Cerebellar cortex (tissue), 1 donor: ENCODE results near the gene GGNBP2.
A peak's percentile ranks its signal among the peaks of the same experiment; 100 is the strongest.
"Not testable (repeated sequence)": the region's sequence is repeated elsewhere in the genome, so short reads cannot be mapped to it uniquely, and the experiment has no call there.

Experiments
- DNase-seq: peaks from one replicate; pipeline ENCODE4 v3.0.0-alpha.2; 2015; ENCODE audit warnings: low spot score

The GGNBP2 gene

DNA sequence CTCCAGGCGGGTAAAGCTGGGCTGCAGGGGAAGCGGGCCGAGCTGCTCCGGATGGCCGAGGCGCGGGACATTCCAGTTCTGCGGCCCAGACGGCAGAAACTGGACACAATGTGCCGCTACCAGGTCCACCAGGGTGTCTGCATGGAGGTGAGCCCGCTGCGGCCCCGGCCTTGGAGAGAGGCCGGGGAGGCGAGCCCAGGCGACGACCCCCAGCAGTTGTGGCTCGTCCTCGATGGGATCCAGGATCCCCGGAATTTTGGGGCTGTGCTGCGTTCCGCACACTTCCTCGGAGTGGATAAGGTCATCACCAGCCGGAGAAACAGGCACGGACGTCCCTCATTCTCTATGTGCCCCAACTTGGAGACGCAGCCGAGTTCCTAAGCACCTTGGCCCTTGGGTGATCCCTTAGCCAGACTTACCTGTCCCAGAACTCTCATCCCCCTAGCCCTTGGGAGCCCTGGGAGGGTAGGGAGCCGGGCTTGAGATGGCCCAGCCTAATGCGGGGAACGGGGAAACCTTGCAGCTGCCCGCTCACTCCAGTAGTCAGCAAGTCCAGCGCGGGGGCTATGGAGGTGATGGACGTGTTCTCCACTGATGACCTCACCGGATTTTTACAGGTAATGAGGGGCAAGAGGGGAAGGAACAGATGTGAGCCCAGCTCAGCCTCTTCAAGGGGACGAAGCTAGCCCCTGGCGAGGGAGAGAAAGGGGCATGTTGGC, 57.5 kb downstream of the GGNBP2 start:
- peak; percentile 31 for DNase-seq

GRCh38 chr17:36602924-36603384, 58.2 kb downstream of the GGNBP2 start:
- peak; percentile 70 for DNase-seq

- not testable (repeated sequence) for DNase-seq
These were observed 60.3 kb downstream of the GGNBP2 start for GRCh38 chr17:36605028-36605427.

- no peak for DNase-seq
These were observed 63.6 kb downstream of the GGNBP2 start for GRCh38 chr17:36608280-36608679.

- DNase-seq = peak; percentile 89
These were observed 64.2 kb downstream of the GGNBP2 start for GRCh38 chr17:36608794-36609497.

DNA sequence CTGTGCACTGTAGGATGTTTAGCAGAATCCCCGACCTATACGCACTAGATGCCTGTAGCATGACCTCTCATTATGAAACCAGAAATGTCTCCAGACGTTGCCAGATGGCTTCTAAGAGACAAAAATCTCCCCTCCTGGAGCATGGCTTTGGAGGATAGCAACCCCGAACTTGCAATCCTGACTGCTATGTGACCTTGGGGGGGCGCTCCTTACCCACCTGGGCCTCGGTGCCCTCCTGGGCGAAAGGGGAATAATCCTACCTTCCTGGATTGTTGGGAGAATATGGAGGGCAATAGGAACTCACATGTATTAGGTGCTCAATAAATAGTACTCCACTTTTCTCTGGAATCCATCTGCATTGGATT, 64.8 kb downstream of the GGNBP2 start:
- DNase-seq = no peak

DNA sequence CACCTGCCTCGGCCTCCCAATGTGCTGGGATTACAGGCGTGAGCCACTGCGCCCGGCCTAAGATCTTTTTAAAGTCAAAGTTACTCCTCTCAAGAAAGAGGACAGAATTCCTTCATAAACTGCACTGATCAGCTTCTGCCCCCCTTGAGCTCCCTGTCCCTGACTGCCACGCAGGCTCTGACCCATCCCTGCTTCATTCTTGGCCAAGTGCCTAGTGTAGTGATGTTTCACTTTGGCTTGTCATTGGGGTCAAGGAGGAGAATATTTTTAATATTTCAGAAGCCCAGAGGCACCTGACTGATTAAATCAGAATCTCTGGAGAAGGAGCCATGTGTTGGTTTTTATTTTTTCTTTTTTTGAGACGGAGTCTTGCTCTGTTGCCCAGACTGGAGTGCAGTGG, 65.8 kb downstream of the GGNBP2 start:
- DNase-seq = no peak

- DNase-seq = no peak
These were observed 66.8 kb downstream of the GGNBP2 start for GRCh38 chr17:36611345-36612072.

DNA sequence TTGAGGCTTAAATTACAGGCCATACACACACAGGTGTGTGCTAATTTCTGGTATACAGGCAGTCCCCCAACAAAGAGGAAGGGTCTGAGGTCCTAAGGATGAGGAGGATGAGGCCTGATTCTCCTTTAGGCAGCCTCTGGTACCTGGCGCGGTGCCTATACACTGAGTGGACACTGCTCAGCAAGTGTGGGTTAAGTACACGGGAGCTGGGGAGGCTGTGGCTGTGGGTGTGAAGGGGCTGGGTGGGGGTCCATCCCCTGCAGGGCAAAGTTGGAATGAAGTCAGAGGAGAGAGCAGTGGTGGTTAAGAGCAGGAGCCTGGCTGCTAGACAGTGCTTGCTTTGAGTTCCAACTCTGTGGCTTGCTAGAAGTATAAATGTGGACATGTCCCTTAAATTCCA, 67.6 kb downstream of the GGNBP2 start:
- DNase-seq = no peak

DNA sequence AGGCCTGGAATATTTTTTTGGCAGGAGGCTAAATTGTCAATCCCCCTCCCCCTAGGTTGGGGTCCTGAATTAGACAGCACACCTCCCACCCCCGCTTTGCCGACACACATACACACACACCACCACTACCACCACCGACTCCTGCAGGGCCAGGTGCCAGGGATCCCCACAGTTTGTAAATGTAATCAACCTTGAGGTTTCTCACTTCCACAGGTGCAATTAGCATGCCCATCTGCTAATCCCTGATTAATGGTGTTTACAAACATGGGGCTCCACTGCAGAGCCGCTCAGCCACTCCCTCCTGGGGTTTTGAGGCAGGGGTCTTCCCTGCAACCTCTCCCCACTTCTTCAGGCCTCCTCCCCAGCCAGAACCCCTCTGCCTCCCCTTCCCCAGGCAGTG, 68.4 kb downstream of the GGNBP2 start:
- DNase-seq = no peak

DNA sequence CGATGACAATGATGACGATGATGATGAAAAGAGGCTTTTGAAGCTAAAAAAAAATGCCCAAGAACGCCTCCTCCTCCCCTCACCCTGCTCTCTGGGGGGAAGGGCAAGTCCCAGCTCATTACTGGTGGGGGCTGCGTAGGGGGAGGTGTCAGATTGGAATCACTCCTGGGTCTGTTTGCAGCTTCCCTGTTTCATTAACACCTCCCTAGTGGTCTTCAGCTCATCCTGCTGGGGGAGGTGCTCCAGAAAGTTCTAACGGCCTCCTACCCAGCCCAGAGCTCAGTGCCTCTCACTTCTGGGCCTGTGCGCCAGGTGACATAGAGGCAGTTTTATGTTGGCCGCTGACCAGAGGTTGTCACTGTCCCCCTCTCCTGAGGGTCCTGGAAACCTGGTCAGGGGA, 69.4 kb downstream of the GGNBP2 start:
- DNase-seq = no peak

GRCh38 chr17:36614933-36615332, 70.2 kb downstream of the GGNBP2 start:
- no peak for DNase-seq

GRCh38 chr17:36616061-36617029, 71.6 kb downstream of the GGNBP2 start:
- no peak for DNase-seq

DNA sequence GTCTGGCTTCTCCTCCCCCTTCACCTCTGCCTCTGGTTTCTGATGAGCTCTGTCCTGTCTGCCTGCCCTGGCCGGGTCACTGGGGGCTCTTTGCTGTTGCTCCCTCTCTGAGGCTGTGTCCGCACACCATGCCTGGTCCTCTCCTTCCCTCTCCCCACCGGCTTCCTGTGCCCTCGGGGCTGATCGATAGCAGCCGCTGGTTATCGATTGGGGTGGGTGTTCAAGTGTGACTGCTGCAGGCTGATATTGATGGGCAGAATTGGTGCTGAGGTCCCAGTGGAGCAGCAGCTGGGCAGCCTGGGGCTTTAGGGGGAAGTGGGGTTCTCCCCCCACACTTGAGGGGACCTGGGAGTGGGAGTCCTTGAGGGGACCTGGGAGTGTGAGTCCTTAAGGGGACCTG, 73.1 kb downstream of the GGNBP2 start:
- no peak for DNase-seq

DNA sequence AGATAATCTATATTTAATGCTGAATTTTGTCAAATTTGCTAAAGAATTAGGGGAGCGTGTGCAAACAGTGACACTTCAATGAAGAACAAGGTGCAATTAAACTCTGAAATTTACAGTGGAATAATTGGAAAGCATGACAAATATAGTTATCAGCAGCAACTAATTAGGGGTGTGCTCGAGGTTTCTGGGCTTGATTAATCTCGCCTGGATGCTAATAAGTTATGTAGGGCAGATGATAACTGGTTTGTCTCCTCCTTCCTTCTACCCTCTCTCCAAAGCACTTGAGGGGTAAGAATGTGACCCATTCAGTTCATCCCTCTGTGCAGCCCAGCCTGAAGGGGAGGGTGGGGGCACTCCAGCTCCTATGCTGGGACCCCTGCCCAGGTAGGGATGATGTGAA, 78.6 kb downstream of the GGNBP2 start:
- DNase-seq = no peak

DNA sequence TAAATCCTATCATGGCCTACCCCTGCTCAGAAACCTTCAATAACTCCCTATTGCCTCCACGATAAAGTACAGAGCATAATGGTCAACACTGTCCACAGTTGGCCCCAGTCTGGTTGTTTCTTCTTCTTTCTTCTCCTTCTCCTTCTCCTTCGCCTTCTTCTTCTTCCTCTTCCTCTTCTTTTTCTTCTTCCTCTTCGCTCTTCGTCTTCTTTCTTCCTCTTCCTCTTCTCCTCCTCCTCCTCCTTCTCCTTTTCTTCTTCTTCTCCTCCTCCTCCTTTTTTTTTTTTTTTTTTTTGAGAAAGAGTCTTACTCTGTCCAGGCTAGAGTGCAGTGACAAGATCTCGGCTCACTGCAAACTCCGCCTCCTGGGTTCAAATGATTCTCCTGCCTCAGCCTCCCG, 80.5 kb downstream of the GGNBP2 start:
- no peak for DNase-seq

DNA sequence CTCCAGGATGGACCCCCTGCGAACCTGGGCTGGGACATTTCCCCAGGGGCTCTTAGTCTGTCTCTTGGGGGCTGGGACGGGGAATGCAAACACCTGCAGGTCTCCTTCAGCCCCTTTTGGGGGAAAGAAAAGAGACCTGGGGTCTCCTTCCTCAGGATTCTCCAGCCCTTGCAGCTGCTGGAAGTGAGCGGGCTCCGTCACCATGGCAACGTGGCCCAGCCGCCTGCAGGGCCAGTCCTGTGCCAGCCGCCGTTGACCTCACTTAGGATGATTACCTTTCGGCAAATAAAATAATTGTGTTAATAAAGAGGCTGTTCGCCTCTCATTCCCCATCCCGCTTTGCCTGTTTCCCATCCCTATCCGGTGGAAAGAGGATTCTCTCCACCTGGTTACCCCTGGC, 82.4 kb downstream of the GGNBP2 start:
- DNase-seq = no peak

DNA sequence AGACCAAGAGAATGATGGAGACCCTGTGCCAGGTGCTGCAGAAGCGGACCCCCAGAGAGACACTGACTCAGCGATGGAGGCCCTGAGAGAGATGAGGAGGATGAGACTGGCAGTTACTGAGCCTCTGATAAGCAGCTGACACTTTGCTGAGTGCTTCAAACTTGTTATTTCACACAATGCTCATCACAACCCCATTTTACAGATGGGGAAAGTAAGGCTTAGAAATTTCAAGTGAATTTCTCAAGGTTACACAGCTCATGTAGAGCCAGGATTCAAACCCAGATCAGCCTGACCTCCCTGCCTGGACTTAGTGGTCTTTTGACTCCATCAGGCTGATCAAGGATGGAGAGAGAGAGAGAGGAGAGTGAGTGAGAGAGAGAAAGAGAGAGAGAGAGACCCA, 83.9 kb downstream of the GGNBP2 start:
- DNase-seq = no peak

DNA sequence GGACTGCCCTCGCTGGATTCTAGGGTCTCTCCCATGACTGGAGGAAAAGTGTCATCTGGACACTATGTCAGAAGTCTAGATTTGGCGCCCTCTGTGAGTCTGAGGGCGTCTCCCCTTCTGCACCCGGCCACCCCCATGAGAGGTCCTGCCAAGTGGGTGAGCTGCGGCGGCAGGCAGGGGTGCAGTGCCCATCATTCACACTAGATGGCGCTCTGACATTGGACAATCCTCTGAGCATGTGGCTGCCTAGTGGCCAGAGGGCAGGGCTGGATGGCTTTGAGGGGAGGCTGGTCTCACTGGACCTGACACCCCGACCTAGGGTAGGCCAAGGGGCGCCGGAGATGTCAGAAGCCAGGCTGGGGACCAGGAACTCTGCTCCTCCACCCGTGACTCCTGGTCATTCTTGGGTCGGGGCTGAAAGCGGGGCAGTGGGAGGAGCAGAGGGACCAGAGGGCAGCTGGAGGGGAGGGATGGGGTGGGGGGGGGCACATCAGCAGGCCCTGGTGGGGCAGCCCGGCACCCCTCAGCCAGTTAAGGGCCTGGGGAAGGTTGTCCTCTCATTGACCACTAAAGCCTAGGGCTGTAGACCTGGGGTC, 84.6 kb downstream of the GGNBP2 start:
- peak; percentile 81 for DNase-seq

DNA sequence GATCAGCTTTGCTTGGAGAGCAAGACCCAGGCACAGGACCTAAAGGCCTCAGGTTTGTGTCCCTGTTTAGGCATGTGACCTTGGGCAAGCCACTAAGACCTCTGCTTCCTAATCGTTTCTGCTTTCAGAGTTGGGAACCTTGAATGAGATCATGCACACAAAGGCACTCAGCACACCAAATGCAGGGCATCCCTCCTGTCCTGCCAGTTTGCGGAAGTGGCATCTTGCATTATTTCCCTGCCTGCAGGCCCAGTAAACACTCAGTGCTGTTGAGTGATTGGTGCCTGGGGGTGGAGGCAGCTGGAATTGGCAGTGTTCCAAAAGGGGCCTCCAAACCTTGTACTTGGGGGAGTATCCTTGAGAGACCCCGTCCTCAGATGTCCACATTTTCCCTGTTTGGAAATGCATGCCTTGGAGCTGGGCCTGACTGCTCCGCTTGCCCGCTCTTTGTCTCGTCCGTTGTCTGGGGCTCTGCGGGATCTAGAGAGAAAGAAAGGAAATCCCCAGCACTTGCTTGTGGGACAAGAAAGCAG, 85.3 kb downstream of the GGNBP2 start:
- DNase-seq = no peak

DNA sequence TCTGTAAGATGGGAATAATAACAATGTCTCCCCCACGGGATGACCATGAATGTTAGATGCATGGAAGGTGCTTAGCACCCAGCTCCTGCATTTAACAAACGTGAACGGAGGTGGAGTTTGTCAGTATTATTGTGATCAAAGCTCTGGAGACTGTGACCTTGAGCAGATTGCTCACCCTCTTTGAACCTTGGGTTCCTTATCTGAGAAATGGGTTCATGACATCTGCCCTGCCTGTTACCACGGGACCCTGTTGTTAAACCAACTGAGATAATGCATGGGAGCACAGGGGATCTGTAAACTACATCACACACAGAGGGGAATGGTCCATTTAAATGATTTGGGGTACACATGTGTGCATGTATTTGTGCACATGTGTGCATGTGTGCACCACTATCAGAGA, 86.3 kb downstream of the GGNBP2 start:
- DNase-seq = no peak
